Heart left ventricle (tissue), 16 donors: Measurements from ENCODE around the gene PCNT. TPM values are rescaled to one million over a fixed set of nuclear protein-coding genes. Genes with fewer than 3 reads are reported as not detected.

Source experiments
- ATAC-seq, 4 donors: fragments of 200-7000 bp; cut with Tn5 transposase; one replicate each; pipeline ENCODE4 v1.9.1; 2020 to 2022; ENCODE audit warnings: moderate library complexity in 4 of 4, mild to moderate bottlenecking in 3 of 4, moderate number of reproducible peaks in 1 of 4
- DNase-seq, 5 donors: peaks; one replicate each; pipeline ENCODE4 v3.0.0-alpha.2; 2020
- H3K27ac ChIP-seq, 12 donors: fragments of 200-600 bp; sonication (generic) in 4 of 12; one replicate each; pipeline versions ENCODE4 v1.5.0 to v1.8.0; 2016 to 2022; ENCODE audit warnings: mild to moderate bottlenecking in 2 of 12
- H3K27me3 ChIP-seq, 9 donors: fragments of 200-600 bp; sonication (generic) in 2 of 9; one replicate each; pipeline versions ENCODE4 v1.5.1 to v1.8.0; 2016 to 2022; ENCODE audit warnings: mild to moderate bottlenecking in 3 of 9
- H3K36me3 ChIP-seq, 9 donors: fragments of 200-600 bp; sonication (generic) in 2 of 9; one replicate each; pipeline versions ENCODE4 v1.5.0 to v1.8.0; 2018 to 2022; ENCODE audit warnings: mild to moderate bottlenecking in 2 of 9
- H3K4me1 ChIP-seq, 12 donors: fragments of 200-600 bp; sonication (generic) in 4 of 12; one replicate each; pipeline versions ENCODE4 v1.5.0 to v1.8.0; 2016 to 2022; ENCODE audit warnings: mild to moderate bottlenecking in 3 of 12
- H3K4me3 ChIP-seq, 12 donors: fragments of 200-600 bp; sonication (generic) in 4 of 12; one replicate each; pipeline versions ENCODE4 v1.5.0 to v1.8.0; 2017 to 2022; ENCODE audit warnings: mild to moderate bottlenecking in 9 of 12, moderate library complexity in 4 of 12
- H3K9me3 ChIP-seq, 12 donors: fragments of 200-600 bp; sonication (generic) in 4 of 12; one replicate each; pipeline versions ENCODE4 v1.5.0 to v1.8.0; 2016 to 2022; ENCODE audit warnings: mild to moderate bottlenecking in 1 of 12
- CTCF ChIP-seq, 12 donors: fragments of 200-600 bp; sonication (generic) in 4 of 12; IDR thresholded peaks; one replicate each; pipeline versions ENCODE4 v1.5.0 to v1.8.0; 2018 to 2022; ENCODE audit warnings: antibody characterized with exemption in 12 of 12, mild to moderate bottlenecking in 5 of 12
- POLR2A ChIP-seq, 2 donors: fragments of 450-650 bp; IDR thresholded peaks; one replicate each; pipeline ENCODE4 v1.6.1; 2017; ENCODE audit warnings: antibody characterized with exemption in 2 of 2, mild to moderate bottlenecking in 2 of 2, moderate library complexity in 2 of 2
- WGBS, 4 donors: extraction: QIAGEN DNeasy Blood & Tissue Kit in 2 of 4; methylation state at CpG; one replicate each; pipeline versions ENCODE4 v1.1.5 to v1.1.7; 2013 to 2018; 5-methylcytosine and 5-hydroxymethylcytosine counted together
- intact Hi-C, 10 donors: fragments of 100-400 bp; cut with DNase I; formaldehyde crosslinking; loops; one replicate each; pipeline versions ENCODE4 v1.11.1 to v1.14.2; 2022
- polyA plus RNA-seq, 2 donors: library from polyadenylated mRNA; stranded (reverse); fragments of 200-250 nt; gene quantifications; one replicate each; pipeline ENCODE4 v1.2.3, GENCODE V29; 2013
- total RNA-seq, 9 donors: library from RNA; depleted of rRNA in 2 of 9; stranded (reverse); fragments of >200 nt in 2 of 9; fragmentation: NEBNext Ultra II Directional in 3 of 9; extraction: Animal tissue kit (Norgen Biotek cat#: 25700) in 3 of 9; gene quantifications; one replicate each; pipeline versions ENCODE4 v1.1.0 to v1.2.4, GENCODE V29; 2016 to 2023
- donor health status: ischemic (EF 13 %, LVEDD 7.1; RV severe dilation, severe dysfunction).
- donor health status: healthy with polysubstance abuse.
- donor health status: DM: no; HTN: yes; CAD: no.
- donor health status: DM: no; HTN: no; CAD: no.
- donor health status: ischemic (EF 25% LVEDD 6.9; RV normal size, moderate dysfunction).
- donor health status: ischemic (EF 25% LVEDD 5.7; RV mildly dilated, moderate dysfunction).
- donor health status: healthy.
- donor health status: DM: yes; HTN: yes; CAD: no.
- donor health status: ischemic (EF 35%, LVEDD 5.7; RV mildly dilated, moderate dysfunction).
- donor health status: nonischemic (EF 11% LVEDD 7.7; RV severe dilation, severe dysfunction).
- donor health status: DM: yes; HTN: yes; CAD: no.
- donor health status: PGD.
- donor health status: ischemic (EF 29% LVEDD 5.4; RV normal size, mild dysfunction).
- donor health status: nonischemic (EF 23%, LVEDD 6.1; RV moderate dilation, normal function).

PCNT gene
- total and polyA plus RNA-seq, 11 donors, result 17.0 to 73.0 (median 36.7) TPM

DNA sequence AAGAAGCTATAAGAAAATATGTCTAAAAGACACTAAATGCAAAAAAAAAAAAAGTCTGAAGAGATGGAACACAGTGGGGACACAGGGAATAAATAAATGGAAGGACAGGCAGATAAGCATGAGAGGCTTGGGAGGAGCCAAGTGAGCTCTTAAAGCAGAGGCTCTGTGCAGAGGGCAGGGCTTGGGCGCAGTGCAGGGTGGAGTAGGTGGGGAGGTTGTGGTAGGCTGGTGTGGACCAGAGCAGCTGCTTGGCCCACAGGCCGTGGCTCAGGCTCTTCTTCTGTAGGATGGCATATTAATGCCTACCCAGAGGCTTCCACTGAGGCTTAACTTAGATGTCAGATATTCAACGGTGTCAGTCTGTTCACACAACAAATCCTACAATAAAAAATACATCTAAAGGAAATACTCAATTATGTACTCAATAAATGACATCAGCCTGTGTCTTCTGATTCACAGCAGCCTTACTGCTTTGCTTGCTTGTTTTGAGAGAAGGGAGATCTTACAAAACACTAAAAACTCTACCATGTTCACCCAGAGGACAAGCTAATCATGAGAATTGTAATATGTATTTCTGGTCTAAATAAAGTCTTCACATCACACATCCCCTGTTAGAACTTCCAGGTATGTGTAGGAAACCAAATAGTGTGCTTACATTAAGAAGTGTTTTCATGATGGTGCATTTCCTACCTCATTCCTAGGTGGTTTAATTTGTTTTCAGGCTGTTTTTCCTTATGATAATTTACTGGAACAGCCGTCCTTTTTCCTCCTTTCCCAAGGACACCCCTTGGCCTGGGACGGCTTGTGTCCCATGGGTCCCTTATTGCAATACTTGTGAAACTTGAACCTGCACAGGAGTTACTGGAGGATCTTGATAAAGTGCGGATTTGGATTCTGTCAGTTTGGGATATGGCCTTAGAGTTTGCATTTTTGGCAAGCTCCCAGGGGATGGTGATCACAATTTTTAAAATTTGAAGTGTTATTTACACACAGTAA, 159.6 kb downstream of the PCNT start:
- H3K9me3 ChIP-seq, result no peaks in the 10 kb centered on the region
- H3K4me3 ChIP-seq, result no peak overlapping the region
- H3K4me1 ChIP-seq, result peaks cover 0 to 32% (median 15%) of the 10 kb centered on the region in 12 donors
- H3K36me3 ChIP-seq, result peaks cover 0 to 55% (median 26%) of the 10 kb centered on the region in 9 donors
- peak; percentile 79 to 94 (median 86) for ATAC-seq
- WGBS, 4 donors, result 53 to 61% (median 57%) methylated on average over 6 of the region's 6 CpGs
- no peak overlapping the region for H3K27ac ChIP-seq
- no peaks in the 10 kb centered on the region for H3K27me3 ChIP-seq
- peak in 3 of 5 donors; percentile 29 to 70 (median 45) for DNase-seq
- no peak for TF ChIP-seq CTCF (IDR thresholded peaks at IDR 0.05)
- no peak for TF ChIP-seq POLR2A (IDR thresholded peaks at IDR 0.05)
- intact Hi-C loops, result no loop called here

- 66 to 75% (median 72%) methylated on average over 4 of the region's 4 CpGs for WGBS, 4 donors
- no peak for ATAC-seq
- Histone ChIP-seq H3K27ac (no peak overlapping the region), H3K4me1 (peaks cover 0 to 36% (median 11%) of the 10 kb centered on the region in 12 donors), H3K4me3 (no peak overlapping the region), H3K36me3 (peaks cover 0 to 55% (median 39%) of the 10 kb centered on the region in 9 donors), H3K27me3 (no peaks in the 10 kb centered on the region), H3K9me3 (no peaks in the 10 kb centered on the region)
- intact Hi-C loops, result no loop called here
- TF ChIP-seq POLR2A (IDR thresholded peaks at IDR 0.05) (no peak), CTCF (IDR thresholded peaks at IDR 0.05) (no peak)
- DNase-seq, result no peak
Measured at GRCh38 chr21:46486481-46487126, 162.6 kb downstream of the PCNT start.

DNA sequence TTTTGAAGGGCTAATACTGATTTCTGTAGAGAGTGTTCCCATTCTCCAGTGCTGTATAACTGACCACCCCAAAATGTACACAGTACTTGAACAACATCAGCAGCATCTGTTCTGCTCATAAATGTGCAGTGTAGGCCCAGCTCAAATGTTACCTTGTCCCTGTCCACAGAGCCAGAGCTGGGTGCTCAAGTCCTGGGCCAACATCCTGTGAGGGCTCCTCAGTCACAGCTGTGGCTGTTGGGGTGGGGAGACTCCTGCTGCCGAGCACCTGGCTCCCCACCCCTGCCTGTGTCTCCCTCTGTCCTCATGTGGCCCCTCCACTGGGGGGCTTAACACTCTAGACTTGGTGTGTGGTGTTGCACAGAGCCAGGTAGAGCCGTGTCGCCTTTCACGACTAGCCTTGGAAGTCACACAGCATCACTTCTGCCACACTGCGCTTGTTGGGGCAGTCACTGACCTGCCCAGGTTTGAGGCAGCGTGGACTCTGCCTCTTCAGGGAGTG, 165.3 kb downstream of the PCNT start:
- 78 to 87% (median 81%) methylated on average over 6 of the region's 6 CpGs for WGBS, 4 donors
- TF ChIP-seq POLR2A (IDR thresholded peaks at IDR 0.05), result no peak
- TF ChIP-seq CTCF (IDR thresholded peaks at IDR 0.05), result no peak
- intact Hi-C loops, result no loop called here
- Histone ChIP-seq H3K36me3 (peaks cover 0 to 73% (median 61%) of the 10 kb centered on the region in 9 donors), H3K9me3 (no peaks in the 10 kb centered on the region), H3K27ac (no peak overlapping the region), H3K4me1 (peaks cover 0 to 13% (median 0%) of the 10 kb centered on the region in 12 donors), H3K4me3 (no peak overlapping the region), H3K27me3 (no peaks in the 10 kb centered on the region)
- no peak for DNase-seq
- ATAC-seq, result peak in 3 of 4 donors; percentile 22 to 60 (median 39)

DNA sequence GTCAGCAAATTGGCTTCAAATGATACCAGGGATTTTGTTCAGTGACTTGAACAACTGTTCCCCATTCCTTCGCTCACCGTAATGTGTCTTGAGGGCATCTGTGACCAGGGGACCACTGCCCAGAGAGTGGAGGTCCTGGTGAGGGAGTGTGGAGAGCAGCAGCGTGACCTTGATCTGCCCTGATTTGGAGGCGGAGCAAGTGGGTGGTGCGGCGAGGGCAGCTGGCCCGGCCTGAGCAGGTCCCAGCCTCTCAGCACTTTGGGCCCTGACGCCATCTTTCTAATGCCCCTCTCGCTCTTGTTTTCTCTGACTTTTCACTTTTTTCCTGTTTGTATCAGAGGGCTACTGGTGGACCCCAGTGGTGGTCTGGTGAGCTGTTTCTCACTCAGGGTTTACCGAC, 165.8 kb downstream of the PCNT start:
- TF ChIP-seq CTCF (IDR thresholded peaks at IDR 0.05), result no peak
- no peak for TF ChIP-seq POLR2A (IDR thresholded peaks at IDR 0.05)
- peaks cover 0 to 13% (median 0%) of the 10 kb centered on the region in 12 donors for H3K4me1 ChIP-seq
- H3K36me3 ChIP-seq, result peaks cover 0 to 75% (median 63%) of the 10 kb centered on the region in 9 donors
- DNase-seq (no peak), ATAC-seq (peak; percentile 15 to 73 (median 62))
- no peak overlapping the region for H3K4me3 ChIP-seq
- H3K9me3 ChIP-seq, result no peaks in the 10 kb centered on the region
- H3K27me3 ChIP-seq, result no peaks in the 10 kb centered on the region
- intact Hi-C loops, result no loop called here
- 69 to 79% (median 74%) methylated on average over 9 to 10 of the region's 10 CpGs for WGBS, 4 donors
- H3K27ac ChIP-seq, result no peak overlapping the region
